D721Med (cell line): ENCODE results near the gene FBXW4.
A peak's percentile ranks its signal among the peaks of the same experiment; 100 is the strongest.

Source experiments
- DNase-seq: peaks from one replicate; pipeline ENCODE4 v3.0.0; 2011; ENCODE audit warnings: low spot score; ENCODE audit not compliant: insufficient read length
- FAIRE-seq: peaks from 2 replicates; lab custom pipeline; 2011; peaks lifted over from hg19 to GRCh38; lab: Jason Lieb, UNC
- TF ChIP-seq, protein P1 (sequence below): IDR thresholded peaks from 2 replicates; pipeline ENCODE4 v1.5.1; 2012; ENCODE audit warnings: mild to moderate bottlenecking, control low read depth; ENCODE audit not compliant: insufficient read depth; ENCODE audit errors: missing control alignments

The FBXW4 gene

DNA sequence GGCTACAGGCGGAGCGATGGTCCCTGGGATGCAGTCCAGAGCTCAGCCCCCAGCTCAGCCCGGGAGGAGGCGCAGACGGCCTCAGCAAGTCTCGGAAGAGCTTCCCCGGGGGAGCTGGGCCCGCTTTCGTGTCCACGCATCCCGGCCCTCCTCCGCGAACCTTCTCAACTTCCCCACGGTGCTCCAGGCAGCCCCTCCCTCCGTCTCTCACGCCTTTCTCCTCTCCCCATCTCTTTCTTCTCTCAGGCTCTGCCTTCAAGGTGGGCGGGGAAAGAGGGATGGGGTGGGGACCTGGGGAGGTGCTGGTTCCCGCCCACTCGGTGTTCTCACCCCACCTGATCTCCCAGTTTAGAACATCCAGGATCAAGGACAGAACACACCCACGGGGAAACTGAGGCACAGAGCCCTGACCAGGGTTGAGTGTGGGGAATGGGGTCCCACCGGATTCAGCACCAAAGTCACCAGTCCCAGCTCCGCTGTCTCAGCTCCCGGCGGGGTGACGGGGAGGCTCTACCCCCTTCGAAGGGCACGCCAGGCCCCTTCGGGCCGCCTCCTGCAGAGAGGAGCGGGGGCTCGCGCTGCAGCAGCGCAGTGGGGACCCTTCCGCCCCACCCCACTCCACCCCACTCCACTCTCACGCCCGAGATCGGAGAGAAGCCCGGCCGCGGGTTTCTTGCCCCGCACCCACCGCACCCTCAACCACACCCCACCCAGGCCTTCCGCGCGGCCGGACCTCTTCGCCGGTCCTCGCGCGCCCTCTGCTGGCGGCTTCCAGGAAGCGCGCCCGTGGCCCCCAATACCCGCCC, 125.1 kb downstream of the FBXW4 start:
- TF ChIP-seq, protein P1, sequence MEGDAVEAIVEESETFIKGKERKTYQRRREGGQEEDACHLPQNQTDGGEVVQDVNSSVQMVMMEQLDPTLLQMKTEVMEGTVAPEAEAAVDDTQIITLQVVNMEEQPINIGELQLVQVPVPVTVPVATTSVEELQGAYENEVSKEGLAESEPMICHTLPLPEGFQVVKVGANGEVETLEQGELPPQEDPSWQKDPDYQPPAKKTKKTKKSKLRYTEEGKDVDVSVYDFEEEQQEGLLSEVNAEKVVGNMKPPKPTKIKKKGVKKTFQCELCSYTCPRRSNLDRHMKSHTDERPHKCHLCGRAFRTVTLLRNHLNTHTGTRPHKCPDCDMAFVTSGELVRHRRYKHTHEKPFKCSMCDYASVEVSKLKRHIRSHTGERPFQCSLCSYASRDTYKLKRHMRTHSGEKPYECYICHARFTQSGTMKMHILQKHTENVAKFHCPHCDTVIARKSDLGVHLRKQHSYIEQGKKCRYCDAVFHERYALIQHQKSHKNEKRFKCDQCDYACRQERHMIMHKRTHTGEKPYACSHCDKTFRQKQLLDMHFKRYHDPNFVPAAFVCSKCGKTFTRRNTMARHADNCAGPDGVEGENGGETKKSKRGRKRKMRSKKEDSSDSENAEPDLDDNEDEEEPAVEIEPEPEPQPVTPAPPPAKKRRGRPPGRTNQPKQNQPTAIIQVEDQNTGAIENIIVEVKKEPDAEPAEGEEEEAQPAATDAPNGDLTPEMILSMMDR, result peak; percentile 63
- FAIRE-seq, result no peak
- DNase-seq, result peak; percentile 88

DNA sequence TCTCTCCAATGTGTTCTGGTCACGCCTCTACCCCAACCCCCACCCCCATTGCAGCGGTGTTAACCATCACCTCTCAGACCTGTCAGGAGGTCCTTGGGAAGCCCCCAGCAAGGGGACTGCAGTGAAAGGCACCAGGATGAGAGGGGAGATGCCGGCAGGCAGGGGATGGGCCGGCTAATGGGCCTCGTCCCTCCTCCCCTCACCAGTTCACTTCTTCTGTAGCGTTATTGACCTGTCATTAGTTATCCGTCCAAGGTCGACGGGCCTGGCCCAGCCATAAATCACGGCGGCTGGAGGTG, 125.7 kb downstream of the FBXW4 start:
- FAIRE-seq (no peak), DNase-seq (no peak)
- TF ChIP-seq, protein P1, result no peak

- no peak for FAIRE-seq
- no peak for DNase-seq
- TF ChIP-seq, protein P1, result no peak
Measured at GRCh38 chr10:101568054-101568745, 126.8 kb downstream of the FBXW4 start.

DNA sequence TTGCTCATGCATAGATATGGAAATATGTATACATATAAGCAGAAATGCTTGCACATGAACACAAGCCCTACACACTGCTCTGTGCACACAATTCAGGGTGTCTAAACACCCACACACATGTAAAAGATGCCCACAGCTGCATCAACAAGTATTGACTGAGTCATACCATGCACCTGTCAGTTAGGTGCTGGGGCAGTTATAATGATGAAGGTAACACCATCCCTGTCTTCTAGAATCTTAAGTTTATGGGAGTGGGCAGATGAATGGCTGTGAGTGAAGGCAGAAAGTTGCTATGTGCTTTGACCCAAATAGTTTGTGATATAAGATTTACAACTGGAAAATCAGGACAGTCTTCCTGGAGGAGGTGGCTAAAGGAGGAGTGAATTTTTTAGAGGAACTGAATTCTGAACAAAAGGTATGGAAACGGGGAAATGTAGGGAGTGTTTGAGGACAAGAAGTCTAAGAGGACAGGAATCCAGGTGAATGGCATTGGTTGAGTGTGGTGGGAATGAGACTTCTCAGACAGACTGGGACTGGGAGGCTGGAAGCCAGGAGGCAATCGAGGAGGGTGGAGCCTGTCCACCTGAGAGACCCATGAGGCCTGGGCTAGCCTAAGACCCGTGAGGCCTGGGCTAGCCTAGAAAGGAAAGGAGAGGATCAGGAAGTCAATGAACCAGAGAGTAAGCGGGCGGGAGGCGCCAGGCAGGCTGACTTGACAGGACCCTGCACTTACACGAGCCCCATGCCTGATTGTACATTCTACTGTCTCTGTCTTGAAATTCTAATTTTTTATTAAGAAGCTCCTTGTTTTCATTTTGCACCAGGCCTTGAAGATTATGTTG, 127.6 kb downstream of the FBXW4 start:
- no peak for DNase-seq
- no peak for FAIRE-seq
- TF ChIP-seq, protein P1, result no peak

DNA sequence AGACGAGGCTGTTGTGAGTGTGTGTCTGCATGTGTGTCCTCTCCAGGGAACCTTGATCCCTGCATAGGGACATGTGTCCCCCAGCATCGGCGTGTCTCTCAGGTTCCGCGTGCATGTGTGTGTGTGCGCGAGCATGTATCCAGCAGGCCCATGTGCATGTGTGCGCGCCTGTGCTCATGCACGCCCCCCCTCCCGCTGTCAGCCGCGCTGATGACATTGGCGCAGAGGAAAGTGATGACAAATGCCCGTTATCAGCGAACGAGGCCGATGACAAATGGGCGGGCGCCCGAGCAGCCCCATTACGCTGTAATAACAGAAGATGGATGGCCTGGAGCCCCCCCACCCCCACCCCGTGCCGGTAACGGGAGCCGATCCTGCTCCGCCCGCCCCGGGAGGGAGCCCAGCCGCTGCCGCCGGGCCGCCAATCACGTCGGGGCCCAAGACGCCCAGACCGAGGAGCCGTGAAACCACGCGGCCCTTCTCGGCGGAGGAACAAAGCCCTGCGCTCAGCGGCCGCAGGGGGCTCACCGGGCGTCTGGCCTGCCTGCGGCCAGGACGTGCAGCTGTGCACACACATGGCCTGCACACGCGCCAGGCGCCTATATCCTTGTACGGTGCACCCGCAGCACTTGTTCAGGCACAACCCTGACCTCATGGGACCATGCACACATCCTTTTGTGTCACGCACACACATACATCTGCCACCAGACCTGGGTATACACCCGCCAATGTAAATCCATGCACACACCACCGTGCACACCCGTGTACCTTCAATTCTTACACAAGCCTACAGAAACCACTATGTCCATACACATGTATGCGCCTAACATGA, 128.4 kb downstream of the FBXW4 start:
- FAIRE-seq, result no peak
- TF ChIP-seq, protein P1, result no peak
- DNase-seq, result no peak

DNA sequence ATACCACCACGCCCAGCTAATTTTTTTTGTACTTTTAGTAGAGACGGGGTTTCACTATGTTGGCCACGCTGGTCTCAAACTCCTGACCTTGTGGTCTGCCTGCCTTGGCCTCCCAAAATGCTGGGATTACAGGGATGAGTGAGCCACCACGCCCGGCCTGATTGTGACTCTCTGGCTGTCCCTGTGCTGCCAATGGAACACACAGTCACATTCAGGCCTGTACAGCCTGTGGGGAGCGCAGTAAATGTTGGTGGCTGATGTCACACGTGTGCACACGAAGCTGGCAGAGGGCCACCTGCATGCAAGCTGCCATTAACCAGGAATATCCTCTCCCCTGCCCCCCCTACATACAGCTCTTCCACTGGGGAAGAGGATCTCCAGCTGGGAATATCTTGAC, 129.0 kb downstream of the FBXW4 start:
- no peak for DNase-seq

More for the DNA sequence above, 129.0 kb downstream of the FBXW4 start:
- TF ChIP-seq, protein P1, result no peak
- no peak for FAIRE-seq
